ENCODE results near the gene AQP5.

The AQP5 gene

DNA sequence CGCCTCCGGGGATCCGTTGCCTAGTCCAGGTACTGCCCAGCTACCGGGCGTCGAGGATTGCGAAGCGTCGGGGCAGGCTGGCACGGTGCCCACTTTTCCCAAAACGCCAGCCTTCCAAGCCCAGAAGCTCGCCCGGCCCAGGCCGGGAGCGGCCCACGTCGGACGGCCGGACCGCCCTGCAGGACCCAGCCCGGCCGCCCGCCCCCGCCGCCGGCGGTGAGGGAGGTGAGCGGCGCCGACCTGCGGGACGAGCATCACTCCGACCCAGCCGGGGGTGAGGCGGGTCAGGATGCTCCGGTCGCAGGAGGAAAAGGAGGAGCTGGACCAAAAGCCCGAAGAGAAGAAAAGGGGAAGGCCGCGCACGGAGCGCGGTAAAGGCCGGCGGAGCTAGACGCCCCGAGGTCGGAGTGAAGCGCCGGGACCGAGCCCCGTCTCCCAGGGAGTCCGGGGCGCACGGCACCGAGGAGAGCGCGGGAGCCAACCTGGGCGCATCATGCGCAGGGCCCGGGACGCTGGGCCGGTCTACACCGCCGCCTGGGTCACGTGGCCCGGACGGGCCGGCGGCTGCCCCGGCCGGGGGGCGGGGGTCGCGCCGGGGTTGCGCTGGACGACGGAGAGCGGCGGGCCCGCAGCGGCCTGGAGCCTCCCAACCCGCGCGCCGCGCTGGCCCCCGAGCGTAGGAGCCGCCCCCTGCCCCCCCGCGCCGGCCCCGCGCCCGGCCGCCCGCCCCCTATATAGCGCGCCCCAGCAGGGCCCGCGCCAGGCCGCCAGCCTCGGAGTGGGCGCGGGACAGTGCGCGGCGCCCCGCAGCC is at the start of gene AQP5:
Gene AQP5, plus strand, starts transcription at position 762 of the 812 bp plus-strand sequence. CDS start 146 bp downstream, outside the sequence.
- no peak for TF ChIP-seq CTCF (IDR thresholded peaks at IDR 0.05; ENCODE audit: low read depth, low read length)
- no peak for TF ChIP-seq POLR2A (IDR thresholded peaks at IDR 0.05; ENCODE audit: extremely low read depth, insufficient read length)
- no peak for TF ChIP-seq MAX (IDR thresholded peaks at IDR 0.05; ENCODE audit: low read depth, low read length)
- no peak for TF ChIP-seq MYC (IDR thresholded peaks at IDR 0.05; ENCODE audit: low read depth, low read length)
- no peak for DNase-seq (ENCODE audit: low read depth)
- H3K4me3 ChIP-seq (ENCODE audit: low read depth, low read length), result no peak within 1 kb of the TSS

DNA sequence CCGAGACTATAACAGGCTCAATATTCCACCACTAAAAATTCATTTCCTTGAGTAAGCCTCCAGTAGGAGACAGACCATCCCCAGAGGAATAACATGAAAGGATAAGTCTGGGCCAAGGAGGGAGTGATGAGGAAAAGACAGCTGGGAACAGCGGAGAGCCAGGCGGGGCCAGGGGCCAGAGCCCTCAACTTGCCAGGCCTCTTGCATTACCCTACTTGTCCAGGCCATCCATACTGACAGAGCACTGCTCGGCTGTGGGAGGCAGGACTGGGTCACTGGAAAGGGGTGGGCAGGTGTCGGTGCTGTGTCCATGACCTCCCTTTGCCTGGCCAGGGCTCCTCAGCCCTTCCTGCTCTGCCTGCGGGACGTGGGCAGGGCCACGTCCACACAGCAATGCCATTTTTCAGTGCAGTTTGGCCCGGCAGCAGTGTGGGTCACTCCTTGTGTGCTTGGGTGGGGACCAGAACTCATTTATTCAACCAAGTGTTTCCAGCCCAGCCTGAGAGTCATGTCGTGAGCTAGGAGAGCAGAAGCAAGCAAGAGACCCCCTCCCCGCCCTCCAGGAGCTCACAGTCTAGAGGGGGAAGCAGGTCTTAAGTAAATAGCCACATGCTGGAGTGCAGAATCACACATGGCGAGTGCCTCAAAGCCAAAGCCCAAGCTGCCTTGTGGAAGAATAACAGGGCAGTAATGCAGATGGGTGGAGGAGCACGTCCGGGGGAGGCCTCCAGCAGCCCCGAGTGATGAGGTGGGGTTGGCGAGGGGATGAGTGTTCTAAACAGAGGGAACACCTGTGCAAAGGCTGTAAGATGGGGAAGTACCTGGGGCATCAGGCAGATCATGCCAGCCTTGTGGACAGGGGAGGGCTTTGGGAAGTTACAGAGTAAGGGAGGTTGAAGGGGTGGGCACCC is 49.1 kb upstream of the AQP5 start:
- TF ChIP-seq CTCF (IDR thresholded peaks at IDR 0.05; ENCODE audit: low read depth, low read length), result no peak
- no peak for TF ChIP-seq MYC (IDR thresholded peaks at IDR 0.05; ENCODE audit: low read depth, low read length)
- TF ChIP-seq POLR2A (IDR thresholded peaks at IDR 0.05; ENCODE audit: extremely low read depth, insufficient read length), result no peak
- no peak for TF ChIP-seq MAX (IDR thresholded peaks at IDR 0.05; ENCODE audit: low read depth, low read length)
- H3K4me3 ChIP-seq (ENCODE audit: low read depth, low read length), result no peak overlapping the region
- DNase-seq (ENCODE audit: low read depth), result no peak

DNA sequence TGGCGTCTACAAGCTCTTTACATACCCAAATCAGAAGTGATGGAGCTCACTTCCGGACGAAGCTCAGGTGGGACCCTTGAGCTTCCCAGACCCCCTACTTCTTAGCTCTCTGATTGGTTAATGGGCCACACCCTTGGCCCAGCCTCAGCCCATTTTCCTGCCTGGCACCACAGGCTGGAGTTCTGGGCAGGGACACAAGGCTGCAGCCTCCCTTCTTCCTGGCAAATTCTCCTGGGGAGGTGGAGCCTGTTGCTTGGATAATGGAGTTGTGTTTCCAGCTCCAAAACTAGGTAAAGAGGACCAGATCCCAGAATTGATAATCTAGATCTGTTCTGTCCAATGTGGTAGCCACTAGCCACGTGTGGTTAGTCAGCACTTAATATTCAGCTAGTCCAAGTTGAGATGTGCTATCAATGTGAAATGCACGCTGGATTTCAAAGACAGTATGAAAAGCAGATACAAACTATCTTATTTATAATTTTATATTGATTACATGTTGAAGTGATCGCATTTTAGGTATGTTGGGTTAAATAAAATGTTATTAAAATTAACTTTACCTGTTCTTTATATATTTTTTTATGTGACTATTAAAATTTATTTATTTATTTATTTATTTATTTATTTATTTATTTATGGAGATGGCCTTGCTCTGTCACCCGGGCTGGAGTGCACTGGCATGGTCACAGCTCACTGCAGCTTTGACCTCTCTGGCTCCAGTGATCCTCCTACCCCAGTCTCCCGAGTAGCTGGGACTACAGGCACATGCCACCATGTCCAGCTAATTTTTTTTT is 45.3 kb upstream of the AQP5 start:
- no peak overlapping the region for H3K4me3 ChIP-seq (ENCODE audit: low read depth, low read length)
- TF ChIP-seq POLR2A (IDR thresholded peaks at IDR 0.05; ENCODE audit: extremely low read depth, insufficient read length), result no peak
- no peak for TF ChIP-seq MAX (IDR thresholded peaks at IDR 0.05; ENCODE audit: low read depth, low read length)
- no peak for TF ChIP-seq CTCF (IDR thresholded peaks at IDR 0.05; ENCODE audit: low read depth, low read length)
- TF ChIP-seq MYC (IDR thresholded peaks at IDR 0.05; ENCODE audit: low read depth, low read length), result no peak
- DNase-seq (ENCODE audit: low read depth), result no peak

- no peak for DNase-seq (ENCODE audit: low read depth)
- no peak for TF ChIP-seq MAX (IDR thresholded peaks at IDR 0.05; ENCODE audit: low read depth, low read length)
- TF ChIP-seq POLR2A (IDR thresholded peaks at IDR 0.05; ENCODE audit: extremely low read depth, insufficient read length), result no peak
- no peak for TF ChIP-seq CTCF (IDR thresholded peaks at IDR 0.05; ENCODE audit: low read depth, low read length)
- no peak for TF ChIP-seq MYC (IDR thresholded peaks at IDR 0.05; ENCODE audit: low read depth, low read length)
- H3K4me3 ChIP-seq (ENCODE audit: low read depth, low read length), result no peak overlapping the region
These were observed 44.4 kb upstream of the AQP5 start for GRCh38 chr12:49917166-49917787.

- TF ChIP-seq CTCF (IDR thresholded peaks at IDR 0.05; ENCODE audit: low read depth, low read length), result no peak
- no peak for TF ChIP-seq POLR2A (IDR thresholded peaks at IDR 0.05; ENCODE audit: extremely low read depth, insufficient read length)
- no peak for TF ChIP-seq MAX (IDR thresholded peaks at IDR 0.05; ENCODE audit: low read depth, low read length)
- TF ChIP-seq MYC (IDR thresholded peaks at IDR 0.05; ENCODE audit: low read depth, low read length), result no peak
- H3K4me3 ChIP-seq (ENCODE audit: low read depth, low read length), result no peak overlapping the region
- no peak for DNase-seq (ENCODE audit: low read depth)
These were observed 43.9 kb upstream of the AQP5 start for GRCh38 chr12:49917788-49918173.
